Motor neuron (in vitro differentiated cells): ENCODE data around the gene FILIP1L. TPM values are rescaled to one million over a fixed set of nuclear protein-coding genes. Genes with fewer than 3 reads are reported as not detected.

Source experiments
- ATAC-seq, 8 experiments: fragments of 200-7000 bp; cut with Tn5 transposase; replicated peaks in 6 of 8; 2 replicates each; pipeline ENCODE4 v1.8.0; 2021; ENCODE audit warnings: mild to moderate bottlenecking in 8 of 8, moderate library complexity in 8 of 8
- H3K27ac ChIP-seq, 2 donors: fragments of 250-450 bp; sonication (Bioruptor Pico); 2 replicates each; pipeline ENCODE4 v1.9.0; 2021; ENCODE audit warnings: antibody characterized with exemption in 2 of 2, mild to moderate bottlenecking in 2 of 2, moderate library complexity in 1 of 2
- H3K4me1 ChIP-seq, 2 donors: fragments of 250-450 bp; sonication (Bioruptor Pico); replicated peaks in 1 of 2; 2 replicates each; pipeline ENCODE4 v1.6.1; 2021; ENCODE audit warnings: antibody characterized with exemption in 2 of 2, mild to moderate bottlenecking in 2 of 2, moderate library complexity in 1 of 2
- H3K4me3 ChIP-seq, 5 donors: fragments of 250-450 bp; sonication (Bioruptor Pico); 2 replicates each; pipeline ENCODE4 v1.9.0; 2021; ENCODE audit warnings: antibody characterized with exemption in 5 of 5, mild to moderate bottlenecking in 5 of 5, moderate library complexity in 4 of 5
- WGBS, 10 experiments: fragments of 450-650 bp; shearing (Covaris generic); methylation state at CpG; one replicate each; pipeline ENCODE4 v1.0.0; 2022; 5-methylcytosine and 5-hydroxymethylcytosine counted together
- in situ Hi-C, 9 experiments: fragments of 400-800 bp; cut with MboI; loops; one replicate each; pipeline ENCODE4 v1.15.0; 2021; ENCODE audit warnings: low sequenced_read_pairs in 9 of 9, low pct_unique_long_range_greater_than_20kb in 2 of 9; ENCODE audit not compliant: unreplicated experiment in 9 of 9
- total RNA-seq, 8 experiments: library from RNA; unstranded; fragments of 300-600 nt; gene quantifications; 2 replicates each; pipeline versions ENCODE4 v1.2.3 to v1.2.4, GENCODE V29; 2022

Gene FILIP1L
- total RNA-seq, 8 experiments from 2014 or later: 2.2 to 31.1 (median 6.3) TPM

GRCh38 chr3:100033903-100034471, 80.3 kb downstream of the FILIP1L start:
- Histone ChIP-seq H3K4me3 (no peak overlapping the region), H3K27ac (no peak overlapping the region), H3K4me1 (no peaks in the 10 kb centered on the region)
- peak in 2 of 8 experiments; percentile 17 to 71 for ATAC-seq
- WGBS, 10 experiments: 69 to 100% (median 93%) methylated on average over 1 to 3 of the region's 3 CpGs; no CpG with 5 or more reads in 2 of the 10 experiments
- in situ Hi-C loops: no loop called here

GRCh38 chr3:100033184-100033583, 81.1 kb downstream of the FILIP1L start:
- no peak overlapping the region for H3K27ac ChIP-seq
- no peak for ATAC-seq
- WGBS, 10 experiments: 0 to 67% (median 20%) methylated on average over 1 of the region's 1 CpG; no CpG with 5 or more reads in 7 of the 10 experiments
- H3K4me3 ChIP-seq: no peak overlapping the region
- H3K4me1 ChIP-seq: no peaks in the 10 kb centered on the region
- in situ Hi-C loops: no loop called here

GRCh38 chr3:100032243-100032642, 82.1 kb downstream of the FILIP1L start:
- Histone ChIP-seq H3K4me1 (no peaks in the 10 kb centered on the region), H3K27ac (no peak overlapping the region), H3K4me3 (no peak overlapping the region)
- peak in 3 of 8 experiments; percentile 54 to 72 (median 72) for ATAC-seq
- in situ Hi-C loops: no loop called here
- WGBS, 10 experiments: 23 to 76% (median 57%) methylated on average over 2 to 5 of the region's 5 CpGs

GRCh38 chr3:100030914-100031425, 83.3 kb downstream of the FILIP1L start:
- no peak overlapping the region for H3K27ac ChIP-seq
- no peak for ATAC-seq
- in situ Hi-C loops: no loop called here
- whole genome bisulfite sequencing, 10 experiments: 73 to 100% (median 92%) methylated on average over 1 of the region's 1 CpG; no CpG with 5 or more reads in 4 of the 10 experiments
- no peaks in the 10 kb centered on the region for H3K4me1 ChIP-seq
- no peak overlapping the region for H3K4me3 ChIP-seq

GRCh38 chr3:100030346-100030745, 84.0 kb downstream of the FILIP1L start:
- WGBS, 10 experiments: 79 to 100% (median 94%) methylated on average over 1 to 3 of the region's 3 CpGs; no CpG with 5 or more reads in 3 of the 10 experiments
- Histone ChIP-seq H3K4me1 (no peaks in the 10 kb centered on the region), H3K27ac (no peak overlapping the region), H3K4me3 (no peak overlapping the region)
- in situ Hi-C loops: no loop called here
- ATAC-seq: no peak

- 79 to 100% (median 87%) methylated on average over 1 to 2 of the region's 2 CpGs for WGBS, 10 experiments
- in situ Hi-C loops: no loop called here
- H3K27ac ChIP-seq: no peak overlapping the region
- no peak overlapping the region for H3K4me3 ChIP-seq
- no peak for ATAC-seq
- H3K4me1 ChIP-seq: no peaks in the 10 kb centered on the region
These were observed 84.6 kb downstream of the FILIP1L start for GRCh38 chr3:100029689-100030088.

GRCh38 chr3:100029052-100029451, 85.2 kb downstream of the FILIP1L start:
- H3K4me3 ChIP-seq: no peak overlapping the region
- ATAC-seq: no peak
- WGBS, 10 experiments: 89 to 100% (median 100%) methylated on average over 1 of the region's 1 CpG; no CpG with 5 or more reads in 1 of the 10 experiments
- no peak overlapping the region for H3K27ac ChIP-seq
- in situ Hi-C loops: no loop called here
- no peaks in the 10 kb centered on the region for H3K4me1 ChIP-seq

GRCh38 chr3:100027321-100027720, 87.0 kb downstream of the FILIP1L start:
- Histone ChIP-seq H3K27ac (no peak overlapping the region), H3K4me1 (no peaks in the 10 kb centered on the region), H3K4me3 (no peak overlapping the region)
- in situ Hi-C loops: no loop called here
- 33 to 100% (median 86%) methylated on average over 1 of the region's 1 CpG; no CpG with 5 or more reads in 5 of the 10 experiments for WGBS, 10 experiments
- ATAC-seq: no peak

- no peaks in the 10 kb centered on the region for H3K4me1 ChIP-seq
- in situ Hi-C loops: no loop called here
- H3K27ac ChIP-seq: no peak overlapping the region
- no peak overlapping the region for H3K4me3 ChIP-seq
- WGBS, 10 experiments: 10 to 91% (median 69%) methylated on average over 2 to 7 of the region's 7 CpGs; no CpG with 5 or more reads in 2 of the 10 experiments
- peak in 1 of 8 experiments; percentile 15 for ATAC-seq
These were observed 89.6 kb downstream of the FILIP1L start for GRCh38 chr3:100024520-100025303.

- WGBS, 10 experiments: 44 to 100% (median 100%) methylated on average over 1 of the region's 1 CpG; no CpG with 5 or more reads in 2 of the 10 experiments
- no peak overlapping the region for H3K4me3 ChIP-seq
- in situ Hi-C loops: no loop called here
- ATAC-seq: peak in 1 of 8 experiments; percentile 38
- H3K27ac ChIP-seq: no peak overlapping the region
- no peaks in the 10 kb centered on the region for H3K4me1 ChIP-seq
These were observed 90.7 kb downstream of the FILIP1L start for GRCh38 chr3:100023595-100023994.

GRCh38 chr3:100023150-100023549, 91.2 kb downstream of the FILIP1L start:
- H3K4me3 ChIP-seq: no peak overlapping the region
- in situ Hi-C loops: no loop called here
- ATAC-seq: peak in 2 of 8 experiments; percentile 31 to 89
- no peak overlapping the region for H3K27ac ChIP-seq
- H3K4me1 ChIP-seq: no peaks in the 10 kb centered on the region
- 15 to 87% (median 61%) methylated on average over 1 to 5 of the region's 5 CpGs; no CpG with 5 or more reads in 1 of the 10 experiments for WGBS, 10 experiments

- in situ Hi-C loops: no loop called here
- H3K27ac ChIP-seq: no peak overlapping the region
- H3K4me1 ChIP-seq: no peaks in the 10 kb centered on the region
- ATAC-seq: no peak
- H3K4me3 ChIP-seq: no peak overlapping the region
These were observed 91.8 kb downstream of the FILIP1L start for GRCh38 chr3:100022506-100022905.

- Histone ChIP-seq H3K4me1 (no peaks in the 10 kb centered on the region), H3K27ac (no peak overlapping the region), H3K4me3 (no peak overlapping the region)
- peak in 2 of 8 experiments; percentile 25 to 66 for ATAC-seq
- 33 to 97% (median 91%) methylated on average over 1 to 9 of the region's 9 CpGs; no CpG with 5 or more reads in 2 of the 10 experiments for WGBS, 10 experiments
- in situ Hi-C loops: no loop called here
These were observed 93.2 kb downstream of the FILIP1L start for GRCh38 chr3:100020876-100021644.
